ENCODE measurements around the gene ZNF117.
A peak's percentile ranks its signal among the peaks of the same experiment; 100 is the strongest.
"Not testable (repeated sequence)": the region's sequence is repeated elsewhere in the genome, so short reads cannot be mapped to it uniquely, and the experiment has no call there.

Gene ZNF117

DNA sequence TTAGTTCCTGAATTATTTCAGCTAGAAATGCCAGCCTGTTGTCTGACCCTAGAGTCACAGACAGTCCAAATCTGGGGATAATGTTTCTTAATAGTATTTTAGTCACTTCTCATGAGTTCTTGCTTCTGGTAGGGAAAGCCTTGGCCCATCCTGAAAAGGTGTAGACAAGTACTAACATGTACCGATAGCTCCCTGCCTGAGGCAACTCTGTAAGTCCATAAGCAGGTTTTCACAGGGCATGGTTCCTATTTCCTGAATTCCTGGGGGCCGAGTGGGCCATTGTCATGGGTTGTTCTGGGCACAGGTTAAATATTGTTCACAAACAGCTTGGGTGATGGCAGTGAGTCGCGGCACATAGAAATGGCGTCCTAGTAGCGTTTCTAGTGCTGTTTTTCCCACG lies 3.1 kb upstream of the ZNF117 start:
- DNase-seq: no peak

DNA sequence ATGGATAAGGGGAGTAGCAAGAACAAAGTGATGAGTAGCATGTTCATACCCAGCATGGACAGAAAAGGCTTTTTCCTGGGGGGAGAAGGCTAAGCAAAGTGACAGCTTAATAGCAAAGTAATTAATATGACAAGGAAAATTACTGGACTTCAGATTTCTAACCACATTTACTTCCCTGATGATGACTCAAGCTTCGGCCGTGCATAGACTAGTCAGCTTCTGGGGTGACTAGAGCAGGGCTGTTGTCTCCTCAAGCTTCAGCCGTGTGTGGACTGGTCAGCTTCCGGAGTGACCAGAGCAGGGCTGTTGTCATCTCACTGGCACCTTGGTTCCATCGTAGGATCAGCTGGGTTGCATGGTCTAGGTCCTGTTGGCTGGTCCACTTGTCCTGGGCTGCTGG lies 2.1 kb upstream of the ZNF117 start:
- no peak for DNase-seq

- no peak for DNase-seq
Observed at GRCh38 chr7:64990216-64990615, 620 bp downstream of the ZNF117 start.

- no peak for DNase-seq
Observed at GRCh38 chr7:64978497-64979203, 12.2 kb downstream of the ZNF117 start.

GRCh38 chr7:64965594-64965993 lies 25.2 kb downstream of the ZNF117 start:
- DNase-seq: no peak

GRCh38 chr7:64959072-64959747 lies 31.6 kb downstream of the ZNF117 start:
- no peak for DNase-seq

- no peak for DNase-seq
Observed at GRCh38 chr7:64951250-64951848, 39.5 kb downstream of the ZNF117 start.

- DNase-seq: not testable (repeated sequence)
Observed at GRCh38 chr7:64950673-64951072, 40.2 kb downstream of the ZNF117 start.

GRCh38 chr7:64948774-64949173 lies 42.1 kb downstream of the ZNF117 start:
- DNase-seq: not testable (repeated sequence)

DNA sequence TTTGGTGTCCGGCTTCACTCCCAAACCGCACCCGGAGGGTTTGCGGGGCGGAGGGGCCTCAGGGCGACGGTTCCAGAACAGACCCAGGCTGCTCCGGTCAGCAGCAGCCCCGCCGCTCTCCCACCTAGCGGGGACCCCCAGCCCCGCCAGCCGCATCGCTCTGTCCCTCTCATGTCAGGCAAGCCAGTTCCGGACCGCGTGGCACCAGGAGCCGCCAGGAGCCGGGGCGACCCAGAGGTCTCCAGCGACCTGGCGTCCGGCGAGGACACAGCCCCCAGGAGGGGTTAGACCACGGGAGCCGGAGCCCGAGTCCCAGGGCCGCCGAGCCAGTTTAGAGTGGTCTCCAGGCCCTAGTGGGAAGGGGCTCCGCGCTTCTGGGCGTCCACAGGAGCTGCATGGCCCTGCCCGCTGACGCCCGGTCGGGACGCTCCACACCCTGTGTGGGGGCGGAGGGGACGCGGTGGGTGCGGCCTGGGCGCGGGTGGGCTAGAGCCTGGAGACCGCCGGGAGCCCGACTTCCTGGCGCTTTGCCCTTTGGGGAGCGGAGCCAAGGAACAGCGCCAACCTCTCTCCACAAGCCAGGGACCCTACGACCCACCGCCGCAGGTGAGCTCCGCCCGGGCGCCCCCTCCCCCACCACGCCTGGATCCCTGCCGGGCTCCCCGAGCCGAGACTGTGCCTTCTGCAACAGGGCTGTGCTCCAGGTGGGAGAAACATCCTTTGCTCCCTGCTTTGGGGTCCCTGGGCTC lies 43.4 kb downstream of the ZNF117 start:
- peak; percentile 36 for DNase-seq

DNA sequence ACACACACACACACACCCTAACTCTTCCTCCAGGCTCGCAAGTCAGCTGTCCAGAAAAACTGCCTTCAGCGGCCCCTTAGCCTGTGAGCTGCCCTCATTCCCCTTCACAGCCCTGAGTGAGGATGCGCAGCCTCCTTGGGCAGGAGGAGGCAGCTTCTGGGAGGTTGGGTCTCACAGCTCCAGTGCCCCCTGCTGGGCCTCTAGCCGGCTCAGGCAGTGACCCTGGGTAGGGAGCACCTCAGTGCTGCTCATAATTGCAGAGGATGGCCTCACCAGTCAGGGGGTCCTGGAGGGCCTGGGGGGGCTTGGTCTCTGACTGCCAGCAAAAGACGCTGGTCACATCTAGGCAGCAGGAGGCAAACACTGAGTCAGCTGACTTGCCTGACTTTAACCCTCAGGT lies 44.1 kb downstream of the ZNF117 start:
- DNase-seq: peak; percentile 38

GRCh38 chr7:64945503-64946175 lies 45.2 kb downstream of the ZNF117 start:
- no peak for DNase-seq

GRCh38 chr7:64944667-64945502 lies 46.0 kb downstream of the ZNF117 start:
- DNase-seq: not testable (repeated sequence)

- not testable (repeated sequence) for DNase-seq
Observed at GRCh38 chr7:64940021-64940420, 50.8 kb downstream of the ZNF117 start.

- no peak for DNase-seq
Observed at GRCh38 chr7:64938540-64938939, 52.3 kb downstream of the ZNF117 start.

DNA sequence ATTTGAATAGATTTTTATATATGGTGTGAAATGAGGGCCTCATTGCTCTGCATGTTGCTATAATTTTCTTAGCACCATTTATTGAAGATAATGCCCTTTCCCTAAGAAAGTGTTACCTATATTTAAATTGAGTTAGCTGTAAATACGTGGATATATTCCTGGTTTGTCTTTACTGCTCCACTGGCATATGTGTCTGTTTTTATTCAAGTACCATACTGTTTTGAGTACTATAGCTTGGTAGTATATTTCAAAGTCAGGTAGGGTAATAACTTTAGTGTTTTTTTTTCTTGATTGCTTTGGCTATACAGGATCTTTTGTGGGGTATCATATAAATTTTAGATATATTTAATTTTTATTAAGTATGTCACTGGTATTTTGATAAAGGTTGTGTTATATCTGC lies 56.4 kb downstream of the ZNF117 start:
- DNase-seq: no peak

GRCh38 chr7:64928252-64929187 lies 62.3 kb downstream of the ZNF117 start:
- not testable (repeated sequence) for DNase-seq

Data from left hindlimb (tissue), 1 donor.